ENCODE measurements around the gene SART1.
"Not testable (repeated sequence)": the region's sequence is repeated elsewhere in the genome, so short reads cannot be mapped to it uniquely, and the experiment has no call there.

SART1 gene

DNA sequence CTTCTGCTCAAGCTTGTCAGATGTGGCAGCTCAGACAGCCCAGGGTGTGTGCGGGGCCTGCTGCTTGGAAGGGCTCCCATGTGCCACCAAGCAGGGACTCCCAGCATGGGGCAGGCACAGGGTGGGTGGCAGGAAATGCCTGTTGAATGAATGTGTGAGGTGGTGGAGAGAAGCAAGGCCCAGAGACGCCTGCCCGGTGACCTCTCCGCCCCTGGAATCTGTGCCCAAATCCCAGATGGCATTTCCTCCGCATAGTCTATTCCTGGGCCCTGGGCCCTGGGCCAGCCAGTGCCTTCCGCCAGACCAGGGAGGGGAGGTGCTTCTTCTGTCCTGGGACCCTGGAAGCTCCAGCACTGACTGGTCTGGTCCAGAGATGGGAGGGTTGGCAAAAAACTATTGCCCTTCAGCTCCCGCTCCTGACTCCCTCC, 53.9 kb downstream of the SART1 start:
- DNase-seq (ENCODE audit: low read depth in 2 of 2), result no peak

DNA sequence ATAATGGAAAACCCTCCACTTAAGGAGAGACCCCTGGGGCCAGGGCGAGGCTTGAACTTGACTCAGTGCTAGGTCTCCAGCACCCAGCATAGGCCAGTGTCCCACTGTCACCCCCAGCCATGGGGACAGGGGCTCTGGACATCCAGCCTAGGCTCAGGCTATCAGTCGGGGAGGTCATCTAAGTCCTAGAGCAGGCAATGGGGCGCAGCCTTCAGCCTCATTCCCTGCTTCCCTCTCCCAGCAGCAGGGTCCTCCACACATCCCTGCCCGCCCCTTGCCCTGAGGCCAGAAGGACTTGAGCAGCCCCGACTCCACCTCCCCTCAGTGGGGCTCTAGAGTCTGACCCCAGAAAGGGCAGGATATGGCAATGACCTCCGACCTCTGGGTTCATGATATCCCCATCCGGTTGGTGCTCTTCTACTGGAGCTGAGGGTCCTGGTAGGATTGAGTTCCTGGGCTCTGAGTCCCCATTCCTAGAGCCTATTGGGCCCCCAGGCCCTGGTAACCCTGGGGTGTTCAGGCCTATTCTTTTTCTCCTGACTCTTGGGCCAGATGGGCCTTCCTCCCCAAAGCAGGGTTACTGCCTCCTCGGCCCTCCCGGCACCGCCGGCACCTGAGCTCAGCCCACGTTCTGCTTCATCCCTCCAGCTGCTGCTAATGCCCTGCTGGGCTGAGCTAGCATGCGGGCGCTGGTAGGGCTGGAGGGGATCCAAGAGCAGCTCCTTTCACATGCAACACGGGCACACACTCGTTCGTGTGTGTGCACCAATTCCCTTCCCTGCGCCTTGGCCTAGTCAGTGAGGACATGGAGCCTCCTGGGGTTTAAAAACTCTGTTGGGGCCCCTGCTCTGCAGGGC, 54.6 kb downstream of the SART1 start:
- no peak for DNase-seq (ENCODE audit: low read depth in 2 of 2)

GRCh38 chr11:66016793-66017177, 55.3 kb downstream of the SART1 start:
- DNase-seq (ENCODE audit: low read depth in 2 of 2), result no peak

DNA sequence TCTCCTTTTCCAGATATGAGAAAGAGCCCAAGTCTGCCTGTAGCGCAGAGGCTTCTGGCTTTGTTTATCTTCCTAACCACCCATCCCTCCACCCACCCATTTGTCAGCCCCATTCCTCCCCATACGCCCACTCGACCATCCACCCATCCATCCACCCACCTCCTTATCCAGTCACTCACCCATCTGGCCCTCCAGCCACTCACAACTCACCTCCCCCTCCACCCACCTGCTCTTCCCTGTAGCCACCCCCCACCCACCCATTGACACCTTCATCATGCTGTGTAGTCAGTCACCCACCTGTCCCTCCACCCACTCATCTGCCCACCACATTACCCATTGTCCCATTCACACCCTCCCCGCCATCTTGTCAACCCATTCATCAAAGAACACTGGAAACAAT, 55.8 kb downstream of the SART1 start:
- DNase-seq (ENCODE audit: low read depth in 2 of 2), result no peak

DNA sequence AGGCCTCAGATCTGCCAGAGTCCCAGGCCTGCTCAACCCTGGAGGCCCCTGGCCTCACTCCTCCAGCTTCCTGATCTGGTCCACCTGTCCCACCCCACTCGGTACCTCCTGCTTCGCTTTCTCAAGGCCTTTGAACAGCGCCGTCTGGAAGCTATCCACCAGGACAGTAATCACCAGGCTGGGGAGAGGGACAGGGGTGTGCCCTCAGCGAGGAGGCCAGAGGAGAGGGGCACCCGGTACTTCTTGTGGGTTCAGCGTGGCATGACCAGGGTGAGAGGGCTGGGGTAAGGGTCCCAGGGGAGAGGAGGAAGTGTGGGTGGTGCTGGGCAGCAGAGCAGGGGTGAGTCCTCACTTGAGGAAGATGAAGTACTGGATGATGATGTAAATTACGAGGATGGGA, 58.7 kb downstream of the SART1 start:
- DNase-seq (ENCODE audit: low read depth in 2 of 2), result no peak

- DNase-seq (ENCODE audit: low read depth in 2 of 2), result no peak
Measured at GRCh38 chr11:66020618-66021357, 59.3 kb downstream of the SART1 start.

- peak; percentile 76 to 78 for DNase-seq (ENCODE audit: low read depth in 2 of 2)
Measured at GRCh38 chr11:66022401-66023185, 61.1 kb downstream of the SART1 start.

- DNase-seq (ENCODE audit: low read depth in 2 of 2), result not testable (repeated sequence)
Measured at GRCh38 chr11:66023186-66023440, 61.6 kb downstream of the SART1 start.

DNA sequence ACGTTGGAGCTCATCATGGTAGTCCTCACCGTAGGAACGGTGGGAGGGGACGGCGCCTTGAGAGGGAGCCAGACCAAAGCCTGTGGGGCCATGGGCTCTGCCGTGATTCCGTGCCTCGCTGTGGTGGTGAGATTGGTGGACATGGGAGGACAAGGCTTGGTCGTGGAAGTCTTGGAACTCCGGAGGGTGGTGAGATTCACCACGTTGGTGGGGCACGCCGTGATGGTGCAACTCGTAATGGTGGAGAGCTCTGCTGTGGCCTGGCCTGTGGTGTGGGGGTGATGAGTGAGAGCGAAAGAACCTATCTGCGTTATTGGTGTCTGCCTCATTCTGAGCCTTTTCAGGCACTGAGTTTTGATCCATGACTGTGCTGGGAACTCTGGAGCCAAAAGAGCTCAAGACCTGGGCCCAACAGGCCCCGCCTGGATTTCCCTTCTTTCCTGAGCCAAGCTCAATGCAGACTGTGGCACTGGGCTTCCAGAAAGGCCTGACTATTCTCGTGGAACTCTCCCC, 64.5 kb downstream of the SART1 start, which contains the start of gene CATSPER1:
Gene CATSPER1 (minus strand): TSS at position 463 of the 513 bp plus-strand sequence. CDS start 100 bp downstream, at position 363.
- no peak for DNase-seq (ENCODE audit: low read depth in 2 of 2)

Data from activated CD4-positive, alpha-beta T cell treated with anti-CD3 and anti-CD28 coated beads for 24 hours (primary cell).